CD14-positive monocyte (primary cell): ENCODE results near the gene HECW1. TPM values are rescaled to one million over a fixed set of nuclear protein-coding genes. Genes with fewer than 3 reads are reported as not detected.

Experiments
- DNase-seq, 3 donors: peaks; one replicate each; pipeline ENCODE4 v3.0.0-alpha.2; 2011 to 2022
- H2AFZ ChIP-seq: 2 replicates; pipeline ENCODE4 v1.6.0; 2012; ENCODE audit warnings: mild to moderate bottlenecking, low read depth, low read length, inconsistent platforms; ENCODE audit not compliant: insufficient read depth, poor library complexity, severe bottlenecking
- H3K27ac ChIP-seq, 2 donors: 1 replicate in 1 of 2; 2 replicates in 1 of 2; pipeline ENCODE4 v1.5.1; 2012 to 2013; ENCODE audit warnings: low read length in 2 of 2, control low read depth in 1 of 2, inconsistent platforms in 1 of 2, low read depth in 1 of 2, mild to moderate bottlenecking in 1 of 2
- H3K27me3 ChIP-seq, 2 donors: one replicate each; pipeline versions ENCODE4 v1.6.0 to v1.6.1; 2011 to 2013; ENCODE audit warnings: low read length in 2 of 2; ENCODE audit not compliant: control insufficient read depth in 2 of 2, insufficient read depth in 2 of 2
- H3K36me3 ChIP-seq, 2 donors: replicated peaks in 1 of 2; 1 replicate in 1 of 2; 2 replicates in 1 of 2; pipeline versions ENCODE4 v1.5.1 to v1.6.1; 2012 to 2013; ENCODE audit warnings: low read length in 2 of 2, control low read depth in 1 of 2, inconsistent platforms in 1 of 2, mild to moderate bottlenecking in 1 of 2; ENCODE audit not compliant: insufficient read depth in 2 of 2, control insufficient read depth in 1 of 2
- H3K4me1 ChIP-seq, 2 donors: 1 replicate in 1 of 2; 2 replicates in 1 of 2; pipeline versions ENCODE4 v1.5.1 to v1.6.1; 2012 to 2013; ENCODE audit warnings: low read length in 2 of 2, control low read depth in 1 of 2, inconsistent platforms in 1 of 2, mild to moderate bottlenecking in 1 of 2, moderate library complexity in 1 of 2; ENCODE audit not compliant: insufficient read depth in 2 of 2, control insufficient read depth in 1 of 2
- H3K4me2 ChIP-seq: replicated peaks from 2 replicates; pipeline ENCODE3; 2012; ENCODE audit warnings: low read length, moderate library complexity, mild to moderate bottlenecking; ENCODE audit not compliant: poor library complexity, severe bottlenecking; ENCODE audit errors: extremely low read depth
- H3K4me3 ChIP-seq, 3 experiments: fragments of 200-600 bp in 1 of 3; sonication (generic) in 1 of 3; replicated peaks in 1 of 3; 1 replicate in 2 of 3; 2 replicates in 1 of 3; pipeline ENCODE4 v1.5.1; 2011 to 2013; ENCODE audit warnings: low read length in 3 of 3, mild to moderate bottlenecking in 3 of 3, control low read depth in 2 of 3, low read depth in 2 of 3, inconsistent platforms in 1 of 3, moderate library complexity in 1 of 3
- H3K79me2 ChIP-seq: 2 replicates; pipeline ENCODE4 v1.6.0; 2012; ENCODE audit warnings: mild to moderate bottlenecking, control low read depth, inconsistent platforms, low read length, moderate library complexity; ENCODE audit not compliant: insufficient read depth
- H3K9ac ChIP-seq: 2 replicates; pipeline ENCODE4 v1.6.0; 2017; ENCODE audit warnings: low read length, mild to moderate bottlenecking; ENCODE audit not compliant: insufficient read depth, poor library complexity, severe bottlenecking
- H3K9me3 ChIP-seq, 2 donors: replicated peaks in 1 of 2; 1 replicate in 1 of 2; 2 replicates in 1 of 2; pipeline versions ENCODE4 v1.5.1 to v1.6.1; 2012 to 2013; ENCODE audit warnings: low read length in 2 of 2, control low read depth in 1 of 2; ENCODE audit not compliant: control insufficient read depth in 1 of 2, insufficient read depth in 1 of 2
- H4K20me1 ChIP-seq: 2 replicates; pipeline ENCODE4 v1.6.0; 2012; ENCODE audit warnings: mild to moderate bottlenecking, low read length, control low read depth, moderate library complexity; ENCODE audit not compliant: insufficient read depth
- H3K27ac Mint-ChIP-seq, 7 donors: one replicate each; pipeline ENCODE4 v1.8.0; 2020; ENCODE audit warnings: mild to moderate bottlenecking in 7 of 7, mixed read lengths in 7 of 7, moderate library complexity in 6 of 7, inconsistent platforms in 2 of 7
- H3K27me3 Mint-ChIP-seq, 3 donors: one replicate each; pipeline ENCODE4 v1.8.0; 2021 to 2022; ENCODE audit warnings: low read depth in 3 of 3, mild to moderate bottlenecking in 3 of 3, mixed read lengths in 3 of 3, moderate library complexity in 3 of 3, inconsistent platforms in 1 of 3
- H3K36me3 Mint-ChIP-seq, 2 donors: one replicate each; pipeline ENCODE4 v1.8.0; 2020; ENCODE audit warnings: mixed read lengths in 2 of 2, inconsistent platforms in 1 of 2, mild to moderate bottlenecking in 1 of 2
- H3K4me1 Mint-ChIP-seq: one replicate; pipeline ENCODE4 v1.8.0; 2020; ENCODE audit warnings: mild to moderate bottlenecking, mixed read lengths
- H3K4me3 Mint-ChIP-seq, 2 donors: one replicate each; pipeline ENCODE4 v1.8.0; 2020; ENCODE audit warnings: mild to moderate bottlenecking in 2 of 2, mixed read lengths in 2 of 2, moderate library complexity in 1 of 2
- H3K9me3 Mint-ChIP-seq, 7 donors: one replicate each; pipeline ENCODE4 v1.8.0; 2020 to 2022; ENCODE audit warnings: mixed read lengths in 7 of 7, mild to moderate bottlenecking in 6 of 7, moderate library complexity in 6 of 7, inconsistent platforms in 2 of 7
- WGBS: methylation state at CpG from one replicate; pipeline ENCODE4 v1.1.5; 2013; ENCODE audit warnings: missing lambda C conversion rate; ENCODE audit not compliant: insufficient coverage; 5-methylcytosine and 5-hydroxymethylcytosine counted together
- intact Hi-C, 2 donors: fragments of 100-400 bp; cut with micrococcal nuclease; formaldehyde crosslinking; loops; one replicate each; pipeline versions ENCODE4 v1.15.0 to v1.15.1; 2023
- polyA plus RNA-seq, 3 donors: library from polyadenylated mRNA; depleted of rRNA in 1 of 3; unstranded in 2 of 3; stranded (reverse) in 1 of 3; fragments of 300-500 nt in 2 of 3; fragments of >200 nt in 1 of 3; fragmentation: Illumina TruSeq in 2 of 3; gene quantifications; 1 replicate in 2 of 3; 2 replicates in 1 of 3; pipeline ENCODE4 v1.2.3, GENCODE V29; 2012 to 2021
- TF ChIP-seq, protein P1 (sequence below): fragments of 200-600 bp; IDR thresholded peaks from one replicate; pipeline ENCODE4 v1.8.0; 2022; ENCODE audit warnings: antibody characterized with exemption, mild to moderate bottlenecking

Gene HECW1
- polyA plus RNA-seq, 3 donors: not detected

DNA sequence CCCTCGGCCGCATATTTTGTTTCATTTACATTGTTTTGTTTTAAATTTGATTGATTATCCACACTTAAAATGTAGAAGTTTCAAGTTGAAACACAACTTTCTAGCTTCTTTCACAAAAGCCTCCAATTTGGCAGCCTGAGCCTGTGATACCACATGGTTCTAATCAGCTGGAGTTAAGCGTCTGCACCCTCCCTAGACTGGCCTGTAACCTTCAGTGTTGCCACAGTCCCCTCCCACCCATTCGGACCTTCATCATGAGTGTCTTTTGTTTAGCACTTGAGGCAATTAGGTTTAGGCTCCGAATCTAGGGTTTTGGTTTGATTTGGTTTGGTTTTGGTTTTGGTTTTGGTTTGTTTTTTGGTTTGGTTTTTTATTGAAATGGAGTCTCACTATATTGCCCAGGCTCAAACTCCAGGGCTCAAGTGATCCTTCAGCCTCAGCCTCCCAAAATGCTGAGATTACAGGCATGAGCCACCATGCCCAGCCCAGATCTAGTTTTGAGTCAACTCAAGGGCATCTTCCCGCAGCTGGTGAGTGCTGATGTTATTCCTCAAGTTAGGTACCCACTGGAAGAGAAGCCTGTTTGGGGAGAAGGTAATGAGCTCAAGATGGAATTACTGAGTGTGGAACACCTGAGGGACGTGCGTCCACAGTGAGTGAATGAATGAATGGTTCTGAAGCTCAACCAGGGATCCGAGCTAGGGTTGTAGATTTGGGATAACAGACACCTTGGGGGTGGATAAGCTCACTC, 201.4 kb downstream of the HECW1 start:
- Histone ChIP-seq H3K36me3 (no peaks in the 10 kb centered on the region), H3K4me2 (no peak overlapping the region), H3K9ac (no peak overlapping the region), H4K20me1 (no peaks in the 10 kb centered on the region), H2AFZ (no peak overlapping the region), H3K79me2 (no peaks in the 10 kb centered on the region), H3K4me3 (no peak overlapping the region), H3K4me1 (no peaks in the 10 kb centered on the region), H3K27me3 (no peaks in the 10 kb centered on the region), H3K27ac (no peak overlapping the region), H3K9me3 (no peaks in the 10 kb centered on the region)
- Mint-ChIP-seq H3K27ac (no peak overlapping the region), H3K4me1 (no peaks in the 10 kb centered on the region), H3K9me3 (peaks cover 0 to 2% (median 0%) of the 10 kb centered on the region in 7 donors), H3K36me3 (no peaks in the 10 kb centered on the region), H3K4me3 (no peak overlapping the region), H3K27me3 (peaks cover 0 to 1% (median 0%) of the 10 kb centered on the region in 3 donors)
- TF ChIP-seq, protein P1, sequence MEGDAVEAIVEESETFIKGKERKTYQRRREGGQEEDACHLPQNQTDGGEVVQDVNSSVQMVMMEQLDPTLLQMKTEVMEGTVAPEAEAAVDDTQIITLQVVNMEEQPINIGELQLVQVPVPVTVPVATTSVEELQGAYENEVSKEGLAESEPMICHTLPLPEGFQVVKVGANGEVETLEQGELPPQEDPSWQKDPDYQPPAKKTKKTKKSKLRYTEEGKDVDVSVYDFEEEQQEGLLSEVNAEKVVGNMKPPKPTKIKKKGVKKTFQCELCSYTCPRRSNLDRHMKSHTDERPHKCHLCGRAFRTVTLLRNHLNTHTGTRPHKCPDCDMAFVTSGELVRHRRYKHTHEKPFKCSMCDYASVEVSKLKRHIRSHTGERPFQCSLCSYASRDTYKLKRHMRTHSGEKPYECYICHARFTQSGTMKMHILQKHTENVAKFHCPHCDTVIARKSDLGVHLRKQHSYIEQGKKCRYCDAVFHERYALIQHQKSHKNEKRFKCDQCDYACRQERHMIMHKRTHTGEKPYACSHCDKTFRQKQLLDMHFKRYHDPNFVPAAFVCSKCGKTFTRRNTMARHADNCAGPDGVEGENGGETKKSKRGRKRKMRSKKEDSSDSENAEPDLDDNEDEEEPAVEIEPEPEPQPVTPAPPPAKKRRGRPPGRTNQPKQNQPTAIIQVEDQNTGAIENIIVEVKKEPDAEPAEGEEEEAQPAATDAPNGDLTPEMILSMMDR: no peak
- intact Hi-C loops: no loop called here
- DNase-seq: no peak
- 98% methylated on average over 4 of the region's 9 CpGs for WGBS

DNA sequence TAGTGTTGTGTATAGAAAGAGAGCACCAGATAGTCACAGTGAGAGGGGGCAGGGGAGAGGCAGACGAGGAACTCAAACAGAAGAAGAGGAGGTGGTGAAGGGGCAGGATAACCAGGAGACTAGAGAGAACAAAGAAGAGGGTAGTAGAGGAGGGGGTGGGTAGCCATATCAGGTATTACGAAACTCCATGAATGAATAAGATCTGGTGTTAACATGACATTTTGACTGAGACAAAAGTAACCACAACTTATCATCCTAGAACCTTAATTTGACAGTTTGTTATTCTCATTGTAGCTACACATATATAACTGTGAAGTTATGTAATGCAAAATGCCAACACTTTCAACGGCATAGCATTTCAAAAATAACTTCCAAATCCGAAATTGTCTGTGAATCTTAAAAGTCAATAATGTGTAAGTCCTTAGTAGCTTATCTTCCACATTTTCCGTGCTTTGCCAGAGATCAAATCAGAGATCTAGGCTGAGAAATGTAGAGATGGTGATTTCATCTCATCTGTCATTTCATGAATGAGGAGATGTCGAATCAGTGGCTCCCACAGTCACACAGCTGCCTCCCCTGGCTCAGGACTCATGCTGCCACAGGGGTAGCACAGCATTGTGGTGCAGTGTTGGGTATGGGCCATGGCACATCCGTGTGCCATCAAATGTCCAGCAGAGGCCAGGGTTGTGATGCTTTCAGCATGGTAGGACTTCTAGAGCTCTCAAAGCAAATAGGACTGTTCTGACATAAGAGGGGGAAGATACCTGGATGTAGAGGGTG, 202.1 kb downstream of the HECW1 start:
- no peaks in the 10 kb centered on the region for H3K36me3 Mint-ChIP-seq
- no peaks in the 10 kb centered on the region for H3K4me1 Mint-ChIP-seq
- H4K20me1 ChIP-seq: no peaks in the 10 kb centered on the region
- peaks cover 0 to 2% (median 0%) of the 10 kb centered on the region in 7 donors for H3K9me3 Mint-ChIP-seq
- no peak overlapping the region for H3K4me3 ChIP-seq
- H3K9ac ChIP-seq: no peak overlapping the region
- H3K9me3 ChIP-seq: no peaks in the 10 kb centered on the region
- H3K4me1 ChIP-seq: no peaks in the 10 kb centered on the region
- no peaks in the 10 kb centered on the region for H3K27me3 ChIP-seq
- H3K4me2 ChIP-seq: no peak overlapping the region
- DNase-seq: no peak
- intact Hi-C loops: no loop called here
- H2AFZ ChIP-seq: no peak overlapping the region
- H3K79me2 ChIP-seq: no peaks in the 10 kb centered on the region
- no peak overlapping the region for H3K27ac Mint-ChIP-seq
- H3K27ac ChIP-seq: no peak overlapping the region
- H3K4me3 Mint-ChIP-seq: no peak overlapping the region
- WGBS: 56% methylated on average over 3 of the region's 7 CpGs
- TF ChIP-seq, protein P1: no peak
- peaks cover 0 to 1% (median 0%) of the 10 kb centered on the region in 3 donors for H3K27me3 Mint-ChIP-seq
- H3K36me3 ChIP-seq: no peaks in the 10 kb centered on the region
